GM21447 (cell line): ENCODE results near the gene CPNE6.

Experiments used
- ATAC-seq: cut with Tn5 transposase; IDR thresholded peaks from one replicate; pipeline ENCODE4 v1.9.1; 2021; ENCODE audit not compliant: unreplicated experiment

Gene CPNE6

DNA sequence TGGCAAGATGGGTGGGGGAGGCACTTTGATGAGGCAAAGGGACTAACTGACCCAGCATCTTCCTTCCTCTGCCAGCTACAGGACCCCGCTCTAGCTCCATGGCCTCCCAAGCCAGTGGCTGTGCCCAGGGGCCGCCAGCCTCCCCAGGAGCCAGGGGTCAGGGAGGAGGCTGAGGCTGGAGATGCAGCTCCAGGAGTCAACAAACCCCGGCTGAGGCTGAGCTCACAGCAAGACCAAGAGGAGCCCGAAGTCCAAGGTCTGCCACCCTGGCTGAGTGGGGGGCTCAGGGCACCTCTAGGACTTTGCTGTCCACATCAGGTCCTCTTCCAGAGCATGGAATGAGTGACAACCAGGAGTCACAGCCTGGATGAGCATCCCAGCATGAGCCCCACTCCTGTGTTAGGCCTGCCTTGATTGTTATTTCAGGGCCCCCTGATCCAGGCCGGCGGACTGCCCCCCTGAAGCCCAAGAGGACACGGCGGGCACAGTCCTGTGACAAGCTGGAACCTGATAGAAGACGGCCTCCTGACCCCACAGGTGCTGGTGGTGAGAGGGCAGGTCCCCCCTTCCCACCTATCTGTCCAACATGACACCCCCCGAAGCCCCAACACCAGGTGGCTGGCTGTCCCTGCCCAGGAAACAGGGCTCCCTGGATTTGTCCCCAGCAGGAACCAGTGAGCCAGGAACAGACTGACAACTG is 2.5 kb upstream of the CPNE6 start:
- no peak for ATAC-seq

DNA sequence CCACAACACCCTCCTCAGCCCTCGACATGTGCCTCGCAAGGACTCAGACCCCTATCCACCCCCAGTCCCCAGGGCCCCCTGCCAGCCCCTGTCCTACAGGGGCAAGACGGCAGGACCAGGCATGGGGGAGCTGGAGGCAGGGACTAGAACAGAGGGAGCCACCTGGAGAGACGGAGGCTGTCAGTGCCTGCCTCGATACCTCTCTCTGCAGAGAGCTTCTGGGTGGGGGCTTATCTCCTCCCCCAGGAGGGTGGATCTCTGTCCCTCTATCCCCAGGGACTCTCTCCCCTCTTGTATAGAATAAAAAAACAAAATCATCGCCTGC is 2.0 kb upstream of the CPNE6 start:
- ATAC-seq = no peak

DNA sequence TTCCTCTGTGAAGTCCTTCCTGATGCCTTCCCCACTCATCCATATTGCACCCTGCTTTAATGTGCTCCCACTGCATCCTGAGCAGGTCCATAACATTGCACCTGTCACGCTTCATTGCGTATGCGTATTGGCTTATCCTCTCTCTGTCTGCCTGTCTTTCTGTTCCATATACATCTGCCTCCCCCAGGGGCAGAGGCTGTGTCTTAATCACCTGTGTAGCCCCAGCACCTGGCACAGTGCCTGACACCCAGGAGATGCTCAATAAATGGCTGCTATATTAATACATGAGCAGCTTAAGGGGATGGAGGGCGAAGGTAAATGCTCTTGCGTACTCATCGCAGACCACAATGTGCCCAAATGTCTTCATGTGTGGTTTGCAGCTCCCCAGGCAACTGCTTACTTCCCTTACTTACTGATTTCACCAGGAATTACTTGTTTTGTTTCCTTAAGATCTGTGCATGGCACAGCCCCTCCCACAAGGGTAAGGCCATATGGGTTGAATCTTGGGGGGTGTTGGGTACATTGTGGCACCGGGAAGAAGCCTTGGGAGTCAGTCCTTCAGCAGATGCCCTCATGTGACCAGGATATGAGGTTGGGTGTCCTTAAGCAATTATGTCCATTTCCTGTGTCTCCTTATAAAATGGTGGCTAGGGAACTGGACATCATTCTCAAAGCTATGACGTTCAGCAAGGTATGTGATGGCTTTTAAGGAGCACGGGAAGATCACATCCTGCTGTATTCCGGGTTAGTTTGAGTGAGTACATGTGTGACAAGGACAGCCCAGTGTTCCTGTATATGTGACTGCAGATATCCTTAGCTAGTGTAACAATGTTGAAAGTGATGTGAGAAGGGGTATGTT is 848 bp upstream of the CPNE6 start:
- no peak for ATAC-seq

DNA sequence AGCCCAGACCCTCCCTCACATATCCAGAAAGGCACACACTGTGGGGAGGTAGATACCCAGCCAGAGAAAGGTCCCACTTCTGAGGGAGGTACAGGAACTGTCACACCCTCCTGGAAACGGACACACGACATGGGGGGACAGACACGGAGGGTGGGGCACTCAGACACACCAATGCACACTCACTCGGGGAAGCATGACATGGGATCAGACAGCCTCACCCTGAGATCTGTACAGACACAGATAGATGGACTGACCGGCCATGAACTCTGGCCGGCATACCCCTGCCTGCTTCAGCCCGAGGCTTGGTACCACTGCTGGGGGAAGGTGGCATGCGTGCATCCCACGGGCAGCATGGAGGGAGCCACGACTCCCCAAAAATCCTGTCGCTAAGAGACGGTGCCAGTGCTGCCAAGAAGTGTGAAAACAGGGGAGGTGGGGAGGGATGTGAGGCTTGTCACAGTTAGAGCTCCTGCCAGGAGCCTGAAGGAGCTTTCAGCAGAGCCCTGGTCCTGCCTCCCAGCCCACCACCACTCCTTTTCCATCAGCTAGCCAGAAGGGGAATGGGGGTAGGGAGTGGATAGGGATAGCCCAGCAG is 571 bp downstream of the CPNE6 start:
- no peak for ATAC-seq

DNA sequence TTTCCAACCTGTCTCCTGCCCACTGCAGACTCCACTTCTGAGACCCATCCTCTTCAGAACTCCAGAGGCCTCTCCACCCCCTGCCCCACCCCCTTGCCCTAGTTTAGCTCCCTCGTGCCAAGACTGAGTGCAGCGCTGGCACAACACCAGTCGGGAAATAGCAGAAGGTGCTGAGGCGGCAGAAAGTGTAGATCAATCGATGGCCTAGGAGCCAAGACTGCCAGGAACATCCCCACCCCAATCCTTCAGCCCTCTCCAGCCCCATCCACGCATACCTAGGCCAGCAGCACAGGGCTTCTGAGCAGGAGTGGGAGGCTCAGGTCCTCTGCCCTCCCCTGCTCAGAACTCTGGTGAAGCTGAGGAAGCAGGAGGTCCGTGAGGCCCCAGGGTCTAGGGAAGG is 1.1 kb downstream of the CPNE6 start:
- no peak for ATAC-seq

DNA sequence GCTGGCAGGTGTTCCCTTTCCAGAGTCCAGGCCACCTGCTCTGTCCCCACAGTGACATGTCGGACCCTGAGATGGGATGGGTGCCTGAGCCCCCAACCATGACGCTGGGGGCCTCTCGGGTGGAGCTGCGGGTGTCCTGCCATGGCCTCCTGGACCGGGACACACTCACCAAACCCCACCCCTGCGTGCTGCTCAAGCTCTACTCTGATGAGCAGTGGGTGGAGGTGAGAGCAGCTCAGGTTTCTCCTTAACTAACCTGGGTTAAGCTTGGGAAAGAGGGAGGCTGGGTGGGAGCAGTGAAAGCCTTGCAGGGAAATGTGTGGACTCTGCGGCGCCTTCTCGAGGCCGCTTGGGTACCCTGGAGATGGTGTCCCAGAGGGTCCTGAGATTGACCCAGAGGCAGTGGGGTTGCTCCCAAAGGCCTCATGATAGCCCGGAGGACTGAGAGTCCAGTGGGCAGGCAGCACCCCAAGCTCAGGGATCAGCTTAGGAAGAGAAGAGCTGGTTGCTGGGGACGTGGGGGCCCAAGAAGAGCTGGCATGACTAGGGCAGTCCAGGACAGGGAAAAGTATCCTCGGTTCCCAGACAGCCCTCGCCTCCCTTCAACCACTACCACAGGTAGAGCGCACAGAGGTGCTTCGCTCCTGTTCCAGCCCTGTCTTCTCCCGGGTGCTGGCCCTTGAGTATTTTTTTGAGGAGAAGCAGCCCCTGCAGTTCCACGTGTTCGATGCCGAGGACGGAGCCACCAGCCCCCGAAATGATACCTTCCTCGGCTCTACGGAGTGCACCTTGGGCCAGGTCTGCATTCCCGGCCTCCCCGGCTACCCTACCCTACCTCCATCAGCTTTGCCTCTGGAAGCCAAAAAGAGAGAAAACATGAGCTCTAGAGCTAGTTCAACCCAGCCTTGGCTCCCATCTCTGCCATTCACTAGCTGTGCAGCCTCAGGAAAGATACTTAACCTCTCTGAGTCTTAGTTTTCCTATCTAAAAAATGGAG is 1.8 kb downstream of the CPNE6 start:
- no peak for ATAC-seq

DNA sequence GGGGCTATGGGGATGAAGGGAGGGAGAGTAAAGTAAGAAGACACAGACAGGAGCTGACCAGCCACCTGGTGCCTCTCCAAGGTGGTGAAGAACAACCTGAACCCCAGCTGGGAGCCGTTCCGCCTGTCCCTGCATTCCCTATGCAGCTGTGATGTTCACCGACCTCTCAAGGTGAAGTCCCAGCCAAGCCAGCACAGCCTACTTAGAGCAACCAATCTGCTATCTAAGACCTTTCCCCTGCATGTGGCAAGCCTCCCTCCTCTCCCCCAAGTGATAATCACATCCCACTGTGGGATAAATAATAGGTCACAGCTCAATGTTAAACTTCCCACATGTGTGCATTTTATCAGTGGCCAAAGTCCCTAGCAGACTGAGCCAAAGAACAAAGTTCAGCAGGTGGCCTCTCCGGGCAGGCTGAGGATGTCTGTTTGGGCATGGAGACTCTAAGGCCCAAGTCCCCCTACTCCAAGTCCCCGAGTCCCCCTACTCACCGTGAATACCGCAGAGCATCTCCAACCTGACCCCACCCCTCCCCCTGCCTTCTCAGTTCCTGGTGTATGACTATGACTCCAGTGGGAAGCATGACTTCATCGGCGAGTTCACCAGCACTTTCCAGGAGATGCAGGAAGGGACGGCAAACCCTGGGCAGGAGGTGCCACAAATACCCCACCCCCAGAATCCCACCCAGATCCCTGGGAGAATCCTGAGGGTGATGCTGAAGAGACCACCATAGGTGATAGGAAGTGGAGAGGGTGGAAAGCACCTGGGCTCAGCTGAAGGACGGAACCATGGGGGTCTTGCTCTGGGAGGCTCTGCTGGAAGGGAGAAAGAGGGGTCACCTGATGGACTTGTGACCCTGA is 3.5 kb downstream of the CPNE6 start:
- ATAC-seq = no peak

DNA sequence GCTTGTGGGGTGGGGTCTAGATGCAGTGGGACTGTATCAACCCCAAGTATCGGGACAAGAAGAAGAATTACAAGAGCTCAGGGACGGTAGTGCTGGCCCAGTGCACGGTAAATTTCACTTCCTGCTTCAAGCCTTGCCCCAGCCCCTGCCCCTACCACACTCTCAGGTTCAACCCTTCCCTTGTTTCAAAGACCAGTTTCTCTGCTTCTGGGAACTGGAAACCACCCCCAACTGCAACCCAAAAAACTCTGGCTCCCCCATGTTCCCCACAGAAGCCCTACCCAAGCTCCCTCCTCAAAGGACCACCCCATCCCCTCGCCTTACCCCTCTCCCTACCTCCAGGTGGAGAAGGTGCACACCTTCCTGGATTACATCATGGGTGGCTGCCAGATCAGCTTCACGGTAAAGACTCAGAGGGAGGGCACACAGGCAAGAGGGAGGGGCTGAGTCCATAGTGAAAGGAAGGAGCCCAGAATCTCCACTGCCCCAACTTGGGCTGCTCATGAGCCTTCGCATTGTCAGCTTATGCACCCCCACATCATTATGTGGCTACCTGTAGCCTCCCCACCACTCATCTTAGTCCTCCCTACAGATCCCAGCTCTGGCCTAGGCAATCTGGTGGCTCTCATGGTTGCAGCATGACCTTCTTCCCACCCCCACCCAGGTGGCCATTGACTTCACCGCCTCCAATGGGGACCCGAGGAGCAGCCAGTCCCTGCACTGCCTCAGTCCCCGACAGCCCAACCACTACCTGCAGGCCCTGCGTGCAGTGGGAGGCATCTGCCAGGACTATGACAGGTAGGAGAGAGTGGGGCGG is 4.3 kb downstream of the CPNE6 start:
- peak; percentile 73 for ATAC-seq

DNA sequence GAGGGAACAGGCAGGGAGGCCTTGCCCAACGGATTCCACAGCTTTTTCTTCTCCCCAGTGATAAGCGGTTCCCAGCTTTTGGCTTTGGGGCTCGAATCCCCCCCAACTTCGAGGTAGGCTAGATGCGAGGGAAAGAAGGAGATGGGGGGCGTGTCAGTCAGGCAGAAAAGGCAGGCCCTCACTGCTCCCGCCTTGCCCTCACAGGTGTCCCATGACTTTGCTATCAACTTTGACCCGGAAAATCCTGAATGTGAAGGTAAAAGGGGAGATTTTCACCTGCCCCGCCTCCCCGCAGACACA is 4.9 kb downstream of the CPNE6 start:
- ATAC-seq = no peak

DNA sequence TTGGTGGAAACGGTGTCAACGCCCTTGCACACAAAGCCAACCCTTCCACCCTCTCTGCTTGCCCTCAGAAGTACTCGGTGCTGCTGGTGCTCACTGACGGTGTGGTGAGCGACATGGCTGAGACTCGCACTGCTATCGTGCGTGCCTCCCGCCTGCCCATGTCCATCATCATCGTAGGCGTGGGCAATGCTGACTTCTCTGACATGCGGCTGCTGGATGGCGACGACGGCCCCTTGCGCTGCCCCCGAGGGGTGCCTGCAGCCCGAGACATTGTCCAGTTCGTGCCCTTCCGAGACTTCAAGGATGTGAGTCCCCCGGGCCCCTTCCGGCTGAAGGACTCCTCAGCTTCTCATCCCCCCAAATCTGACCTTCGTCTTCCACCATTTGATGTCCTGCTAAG is 5.7 kb downstream of the CPNE6 start:
- no peak for ATAC-seq

DNA sequence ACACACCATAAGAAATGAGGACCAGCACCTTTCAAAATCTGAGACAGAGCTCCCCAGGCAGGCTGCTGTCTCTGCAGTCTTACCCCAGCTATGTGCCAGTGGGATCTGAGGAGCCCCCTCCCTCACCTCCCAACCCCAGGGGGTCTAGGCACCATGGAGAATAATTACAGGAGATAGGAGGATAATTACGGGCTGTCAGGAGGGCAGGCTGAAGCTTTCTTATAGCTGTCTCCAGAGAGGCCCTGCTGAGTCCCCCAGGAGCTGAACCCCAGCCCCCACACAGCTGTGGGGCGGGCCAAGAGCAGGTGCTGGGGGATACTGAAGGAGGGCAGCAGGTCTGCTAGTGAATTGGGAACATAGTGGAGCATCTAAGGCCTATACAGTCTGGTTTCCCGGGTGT is 6.8 kb downstream of the CPNE6 start:
- ATAC-seq = no peak

DNA sequence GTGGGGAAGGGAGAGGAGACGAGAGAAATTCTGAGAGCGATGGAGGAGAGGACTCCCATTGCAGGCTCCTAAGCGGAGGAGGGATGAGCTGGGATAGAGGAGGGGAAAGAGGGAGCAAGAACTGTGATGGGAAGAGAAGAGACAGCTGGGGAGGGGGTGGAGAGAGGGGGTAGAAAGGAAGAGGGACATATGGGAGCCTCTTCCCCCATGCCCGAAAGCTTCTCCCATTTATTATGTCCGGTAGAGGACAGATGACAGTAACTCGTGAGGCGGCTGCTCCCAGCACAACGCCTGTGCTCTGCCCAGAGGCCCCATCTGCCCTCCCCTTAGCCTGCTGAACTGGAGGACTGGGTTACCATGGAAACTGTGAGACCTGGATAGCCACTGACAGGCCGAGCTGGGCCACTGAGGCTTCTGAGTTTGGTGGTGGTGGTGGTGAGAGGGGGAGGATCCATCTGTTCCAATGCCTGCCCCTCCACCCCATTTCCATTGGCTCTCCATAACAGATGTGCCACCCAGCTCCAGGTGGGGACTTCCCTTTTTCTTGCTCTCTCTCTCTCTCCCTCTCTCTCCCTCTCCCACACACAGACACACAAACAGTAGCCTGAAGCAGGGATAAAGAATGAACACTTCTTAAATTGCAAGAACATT is 8.3 kb downstream of the CPNE6 start:
- no peak for ATAC-seq

DNA sequence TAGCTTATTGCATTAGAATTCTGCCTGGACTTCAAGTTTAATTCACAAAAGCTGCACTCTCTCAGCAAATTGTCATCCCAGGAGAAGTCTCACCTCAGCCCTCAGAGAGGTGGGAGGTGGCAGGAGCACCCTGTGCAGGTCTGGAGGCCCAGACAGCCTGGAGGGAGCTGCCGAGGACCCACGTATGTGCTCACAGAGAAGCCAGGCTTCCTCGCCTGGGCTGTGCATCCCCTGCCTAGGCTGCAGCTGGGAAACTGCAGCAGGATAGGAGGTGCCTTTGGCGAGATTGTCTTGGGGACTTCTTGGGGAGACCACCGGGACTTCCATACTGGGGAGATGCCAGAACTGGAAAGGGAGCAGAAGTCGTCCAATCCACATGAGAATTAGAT is 8.8 kb downstream of the CPNE6 start:
- ATAC-seq = no peak

DNA sequence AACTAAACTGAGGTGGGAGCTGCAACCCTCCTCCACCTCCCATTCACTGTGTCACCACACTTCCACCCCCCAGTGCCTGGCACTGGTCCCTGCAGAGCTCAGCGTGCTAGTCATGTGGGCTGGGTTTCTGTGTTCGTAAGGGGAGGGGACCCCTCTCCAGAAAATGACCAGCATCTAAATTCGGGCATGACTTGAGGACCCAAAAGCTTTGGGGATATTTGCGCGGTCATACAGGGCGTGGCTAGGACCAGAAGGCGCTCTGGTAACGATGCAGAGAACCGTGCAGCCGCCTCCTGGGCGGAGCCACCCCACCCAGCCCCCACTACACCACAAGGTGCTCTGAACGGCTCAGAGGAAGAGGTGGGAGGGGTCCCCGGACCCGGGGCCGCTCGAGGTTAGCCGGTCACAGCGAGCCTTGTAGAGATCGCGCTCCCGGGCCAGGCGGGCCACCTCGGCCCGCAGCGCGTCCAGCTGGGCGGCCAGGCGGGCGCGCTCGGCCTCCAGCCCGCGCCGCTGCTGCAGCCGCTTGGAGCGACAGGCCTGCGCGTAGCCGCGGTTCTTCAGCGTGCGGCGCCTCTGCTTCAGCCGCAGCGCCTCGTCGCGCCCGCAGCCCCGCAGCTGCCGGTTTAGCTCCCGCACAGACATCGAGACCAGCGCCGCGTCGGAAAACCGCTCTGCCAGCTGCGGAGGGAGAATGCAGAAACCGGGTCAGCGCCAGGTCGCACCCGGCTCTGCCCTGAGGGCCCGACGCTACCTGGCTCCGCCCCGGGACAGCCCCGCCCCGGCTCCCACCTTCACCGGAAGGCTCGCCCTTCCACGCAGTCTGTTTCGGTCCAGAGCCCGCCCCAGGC is 9.8 kb downstream of the CPNE6 start:
- ATAC-seq = peak; percentile 91

DNA sequence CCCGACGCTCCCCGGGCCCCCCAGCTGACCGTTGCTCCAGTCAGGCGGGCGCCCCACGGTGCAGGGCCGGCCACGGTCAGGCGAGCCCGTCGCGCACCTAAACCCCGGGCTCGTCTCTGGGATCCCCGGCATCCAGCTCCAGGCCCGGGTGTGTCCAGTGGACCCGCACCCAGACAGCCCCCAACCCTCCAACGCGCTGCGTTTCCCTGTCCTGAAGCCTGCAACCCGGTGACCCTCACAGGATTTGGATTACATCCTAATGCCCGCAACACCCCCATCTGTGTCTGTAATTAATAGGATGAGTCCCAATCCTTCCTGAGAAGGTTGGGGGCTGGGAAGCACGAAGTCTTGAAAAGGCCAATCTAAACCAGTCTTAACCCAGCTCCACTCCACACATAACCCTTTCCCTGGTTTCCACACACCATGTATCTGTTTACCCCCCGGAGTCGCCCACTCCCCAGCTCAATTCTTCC is 10.4 kb downstream of the CPNE6 start:
- no peak for ATAC-seq

DNA sequence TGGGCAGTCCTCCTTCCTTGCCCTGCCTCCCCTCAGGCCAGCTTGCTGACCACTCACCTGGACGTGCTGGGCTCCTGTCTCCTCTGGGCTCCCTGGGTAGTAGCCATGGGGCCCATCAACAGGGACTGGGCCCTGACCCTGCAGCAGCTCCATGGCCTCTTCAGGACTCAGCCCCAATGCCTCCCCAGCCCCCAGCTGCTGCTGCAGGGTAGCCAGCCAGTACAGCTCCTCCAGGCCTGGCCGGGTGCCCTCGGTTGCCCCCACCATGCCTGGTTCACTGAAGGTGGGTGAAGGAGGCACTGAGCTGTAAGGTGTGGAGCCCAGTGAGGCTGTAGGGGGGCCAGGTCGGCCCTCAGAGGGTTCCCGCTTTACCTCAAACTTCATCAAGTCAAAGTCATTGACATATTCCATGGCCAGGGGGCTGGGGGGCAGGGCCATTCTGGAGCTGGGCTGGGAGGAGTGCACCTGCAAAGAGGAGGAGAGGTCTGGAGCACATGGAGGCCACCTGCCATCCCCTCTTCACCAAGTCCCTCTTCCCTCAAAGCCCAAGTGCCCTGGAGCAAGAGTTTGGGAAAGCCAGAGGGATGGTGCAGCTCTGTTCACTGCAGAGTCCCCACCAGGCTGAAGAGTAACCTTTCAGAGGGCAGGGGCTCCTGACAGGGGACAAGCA is 11.2 kb downstream of the CPNE6 start:
- ATAC-seq = no peak

DNA sequence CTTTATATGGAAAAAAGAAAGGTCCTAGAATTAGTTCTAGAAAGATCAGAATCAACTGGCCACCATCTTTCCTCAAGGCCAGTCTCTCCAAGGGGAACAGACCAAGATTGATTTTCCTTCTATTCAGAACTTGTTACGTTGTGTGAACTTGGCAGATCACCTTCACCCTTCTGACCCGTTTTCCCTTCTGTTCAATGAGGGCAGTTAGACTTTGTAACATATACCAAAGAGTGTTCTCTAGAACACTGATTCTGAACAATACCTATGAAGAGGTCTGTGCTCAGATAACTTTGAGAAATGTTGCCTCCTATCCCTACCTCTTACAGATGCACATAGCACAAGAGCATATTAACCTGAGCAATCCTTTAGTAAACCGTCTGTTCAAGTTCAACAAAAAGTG is 12.1 kb downstream of the CPNE6 start:
- no peak for ATAC-seq
